T-helper 17 cell (primary cell): Measurements from ENCODE around the gene ELL2. TPM values are rescaled to one million over a fixed set of nuclear protein-coding genes. Genes with fewer than 3 reads are reported as not detected.

Source experiments
- ATAC-seq: fragments of 150-1000 bp; cut with Tn5 transposase; 2 replicates; pipeline ENCODE4 v1.10.0; 2021; ENCODE audit warnings: mild to moderate bottlenecking, moderate library complexity
- DNase-seq, 3 donors: peaks; one replicate each; pipeline versions ENCODE4 v3.0.0 to v3.0.0-alpha.2; 2020 to 2021
- H3K9me3 ChIP-seq: one replicate; pipeline ENCODE4 v1.7.0; 2013; ENCODE audit warnings: low read length, mild to moderate bottlenecking; ENCODE audit not compliant: control insufficient read depth, poor library complexity, severe bottlenecking
- H3K27ac Mint-ChIP-seq: one replicate; pipeline ENCODE4 v1.8.0; 2022; ENCODE audit warnings: mild to moderate bottlenecking, moderate library complexity, mixed read lengths
- H3K27me3 Mint-ChIP-seq: one replicate; pipeline ENCODE4 v1.8.0; 2022; ENCODE audit warnings: mixed read lengths
- H3K36me3 Mint-ChIP-seq: one replicate; pipeline ENCODE4 v1.8.0; 2022; ENCODE audit warnings: low read depth, mixed read lengths
- H3K4me1 Mint-ChIP-seq: one replicate; pipeline ENCODE4 v1.8.0; 2022; ENCODE audit warnings: mild to moderate bottlenecking, mixed read lengths
- H3K4me3 Mint-ChIP-seq: one replicate; pipeline ENCODE4 v1.8.0; 2022; ENCODE audit warnings: mild to moderate bottlenecking, moderate library complexity, mixed read lengths
- total RNA-seq, 4 donors: library from RNA in 2 of 4; stranded (reverse) in 2 of 4; gene quantifications; one replicate each; pipeline ENCODE4 v1.2.3 and lab custom pipeline; 2022 to 2026

ELL2 gene
- total RNA-seq, 2 donors from 2014 or later, result 59.8 to 80.7 TPM

DNA sequence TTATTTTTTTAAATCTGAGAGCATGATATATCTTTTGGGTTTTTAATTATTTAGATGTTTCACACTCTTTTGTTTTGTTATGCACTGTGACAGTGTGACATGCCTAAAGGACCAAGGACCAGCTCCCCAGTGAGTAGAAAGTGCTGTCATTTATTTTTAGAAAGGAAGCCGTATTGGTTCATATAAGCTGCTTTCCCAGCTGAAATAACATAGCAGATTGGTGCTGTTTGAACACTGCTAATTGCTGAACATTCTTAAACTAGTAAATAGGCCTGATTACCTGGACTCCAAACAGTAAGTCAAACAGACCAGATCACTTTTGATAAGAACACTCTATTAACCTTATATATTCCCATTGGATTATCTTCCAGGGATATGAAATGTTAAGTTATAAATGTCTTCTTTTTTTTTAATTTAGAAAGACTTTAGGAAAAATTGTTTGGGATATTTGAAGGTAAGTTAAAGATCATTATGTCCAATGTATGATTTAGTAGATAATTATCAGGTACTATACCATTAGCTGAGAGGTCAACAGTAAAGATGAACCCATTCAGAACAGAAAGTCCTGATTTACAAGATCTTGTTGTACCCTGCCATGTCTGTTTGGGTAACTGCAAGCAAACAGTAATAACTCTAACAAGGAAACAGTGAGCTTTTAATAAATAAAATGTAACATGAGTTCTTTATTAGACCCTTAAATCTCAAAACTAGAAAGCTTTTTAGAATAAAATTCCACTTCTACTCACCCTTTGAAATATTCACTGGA is 27.8 kb upstream of the ELL2 start:
- H3K9me3 ChIP-seq, result no peaks in the 10 kb centered on the region
- H3K27ac Mint-ChIP-seq, result no peak overlapping the region
- no peak for DNase-seq
- H3K4me3 Mint-ChIP-seq, result no peak overlapping the region
- no peaks in the 10 kb centered on the region for H3K27me3 Mint-ChIP-seq
- no peaks in the 10 kb centered on the region for H3K4me1 Mint-ChIP-seq
- ATAC-seq, result no peak
- H3K36me3 Mint-ChIP-seq, result no peaks in the 10 kb centered on the region

DNA sequence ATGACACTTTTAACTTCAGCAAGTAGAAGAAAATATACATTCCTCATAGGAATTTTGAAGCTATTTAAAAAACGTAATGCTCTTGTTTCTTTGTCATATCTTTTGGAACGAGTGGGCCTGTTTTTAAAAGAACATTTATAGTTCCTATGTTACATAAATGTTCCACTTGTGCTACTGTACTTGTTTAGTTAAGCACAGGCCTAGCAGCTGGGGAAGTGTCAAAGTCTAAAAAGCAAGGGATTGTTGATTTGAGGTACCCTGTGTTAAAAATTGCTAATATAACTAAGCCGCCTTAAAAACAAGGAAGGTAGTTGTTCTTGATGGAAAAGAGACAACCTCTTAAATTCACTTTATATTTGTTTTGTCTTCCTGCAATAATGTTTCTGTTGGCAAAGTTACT is 27.2 kb upstream of the ELL2 start:
- no peak overlapping the region for H3K27ac Mint-ChIP-seq
- no peaks in the 10 kb centered on the region for H3K36me3 Mint-ChIP-seq
- ATAC-seq, result no peak
- H3K9me3 ChIP-seq, result no peaks in the 10 kb centered on the region
- DNase-seq, result no peak
- H3K4me1 Mint-ChIP-seq, result no peaks in the 10 kb centered on the region
- no peak overlapping the region for H3K4me3 Mint-ChIP-seq
- no peaks in the 10 kb centered on the region for H3K27me3 Mint-ChIP-seq

DNA sequence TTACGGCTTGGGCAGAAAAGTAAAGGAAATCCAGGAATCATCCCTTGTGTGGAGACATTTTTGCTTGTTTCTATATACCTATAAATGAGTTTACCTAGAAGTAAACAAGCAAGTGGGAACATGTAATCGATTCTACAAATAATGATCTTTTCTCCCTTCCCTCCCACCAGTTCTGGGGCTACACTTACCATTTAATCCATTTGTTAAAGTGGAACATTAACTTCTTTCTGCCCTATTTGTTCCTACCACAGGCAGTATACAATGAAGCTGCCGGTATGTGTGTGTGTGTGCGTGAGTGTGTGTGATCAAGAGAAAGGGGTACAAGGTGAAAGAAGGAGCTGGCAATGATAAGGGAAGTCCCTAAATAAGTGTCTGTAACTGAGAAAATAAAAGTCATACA is 26.4 kb upstream of the ELL2 start:
- Mint-ChIP-seq H3K27me3 (no peaks in the 10 kb centered on the region), H3K36me3 (no peaks in the 10 kb centered on the region), H3K27ac (no peak overlapping the region), H3K4me3 (no peak overlapping the region), H3K4me1 (no peaks in the 10 kb centered on the region)
- H3K9me3 ChIP-seq, result no peaks in the 10 kb centered on the region
- no peak for ATAC-seq
- DNase-seq, result no peak

DNA sequence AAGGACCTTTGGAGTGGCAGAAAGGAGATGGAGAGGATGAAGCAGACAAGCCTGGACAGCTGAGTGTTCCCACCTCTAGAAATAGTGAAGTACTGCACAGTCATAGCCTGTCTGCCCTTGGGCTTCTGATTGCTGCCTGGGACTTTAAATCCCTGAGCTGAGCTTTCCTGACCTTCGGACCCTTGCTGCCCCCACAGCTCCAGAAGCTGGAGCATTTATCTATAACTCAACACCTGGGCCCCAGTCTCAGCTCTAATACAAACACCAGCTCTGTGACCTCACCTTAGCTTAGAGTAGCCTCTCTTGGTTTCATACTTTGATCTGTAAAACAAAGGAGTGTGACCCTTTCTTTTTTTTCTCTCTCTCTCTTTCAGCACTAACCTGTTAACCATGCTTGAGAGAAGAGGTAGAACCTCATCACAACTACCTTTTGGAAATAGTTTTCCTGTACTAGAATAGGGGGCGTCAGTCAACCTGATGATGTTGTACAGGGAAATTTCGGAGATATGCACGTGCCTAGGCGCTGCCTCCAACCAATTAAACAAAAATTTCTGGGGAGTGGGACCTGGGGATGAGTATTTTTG is 25.4 kb upstream of the ELL2 start:
- no peak for DNase-seq
- H3K36me3 Mint-ChIP-seq, result no peaks in the 10 kb centered on the region
- no peaks in the 10 kb centered on the region for H3K4me1 Mint-ChIP-seq
- H3K4me3 Mint-ChIP-seq, result no peak overlapping the region
- no peaks in the 10 kb centered on the region for H3K27me3 Mint-ChIP-seq
- H3K9me3 ChIP-seq, result no peaks in the 10 kb centered on the region
- no peak for ATAC-seq
- no peak overlapping the region for H3K27ac Mint-ChIP-seq

- Mint-ChIP-seq H3K27me3 (no peaks in the 10 kb centered on the region), H3K4me1 (no peaks in the 10 kb centered on the region), H3K27ac (no peak overlapping the region), H3K4me3 (no peak overlapping the region), H3K36me3 (no peaks in the 10 kb centered on the region)
- ATAC-seq (no peak), DNase-seq (no peak)
- no peaks in the 10 kb centered on the region for H3K9me3 ChIP-seq
Measured at GRCh38 chr5:95986001-95986400, 24.4 kb upstream of the ELL2 start.

GRCh38 chr5:95985249-95985648 is 23.6 kb upstream of the ELL2 start:
- H3K4me1 Mint-ChIP-seq, result no peaks in the 10 kb centered on the region
- H3K4me3 Mint-ChIP-seq, result no peak overlapping the region
- ATAC-seq, result no peak
- H3K9me3 ChIP-seq, result no peaks in the 10 kb centered on the region
- no peaks in the 10 kb centered on the region for H3K27me3 Mint-ChIP-seq
- DNase-seq, result no peak
- H3K36me3 Mint-ChIP-seq, result no peaks in the 10 kb centered on the region
- H3K27ac Mint-ChIP-seq, result no peak overlapping the region

DNA sequence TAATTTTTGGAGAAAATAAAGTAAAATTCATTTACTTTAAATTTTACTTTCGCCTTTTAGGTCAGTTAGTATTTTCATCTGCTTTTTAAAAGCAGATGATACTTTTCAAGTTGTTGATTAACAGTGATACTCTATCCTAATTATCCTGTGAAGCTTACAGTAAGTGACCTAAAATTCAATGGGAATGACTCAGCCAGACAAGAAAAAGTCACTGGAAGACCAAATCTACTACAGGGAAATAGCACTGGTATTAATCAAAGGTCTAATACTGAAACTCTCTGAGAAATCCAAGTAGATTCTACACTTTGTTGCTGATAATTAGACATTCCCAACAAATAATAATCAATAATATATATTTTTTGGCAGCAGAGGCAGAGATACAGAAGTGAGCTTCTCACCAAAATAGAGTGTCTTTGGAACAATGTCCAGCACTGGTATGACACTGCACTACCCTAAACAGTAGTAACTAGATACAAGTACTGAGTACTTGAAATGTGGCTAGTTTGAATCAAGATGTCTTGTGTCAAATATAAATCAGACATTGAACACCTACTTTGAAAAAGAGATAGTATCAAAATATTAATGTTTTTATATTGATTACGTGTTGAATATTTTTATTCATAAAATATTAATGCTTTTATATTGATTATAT is 22.8 kb upstream of the ELL2 start:
- H3K4me3 Mint-ChIP-seq, result no peak overlapping the region

DNA sequence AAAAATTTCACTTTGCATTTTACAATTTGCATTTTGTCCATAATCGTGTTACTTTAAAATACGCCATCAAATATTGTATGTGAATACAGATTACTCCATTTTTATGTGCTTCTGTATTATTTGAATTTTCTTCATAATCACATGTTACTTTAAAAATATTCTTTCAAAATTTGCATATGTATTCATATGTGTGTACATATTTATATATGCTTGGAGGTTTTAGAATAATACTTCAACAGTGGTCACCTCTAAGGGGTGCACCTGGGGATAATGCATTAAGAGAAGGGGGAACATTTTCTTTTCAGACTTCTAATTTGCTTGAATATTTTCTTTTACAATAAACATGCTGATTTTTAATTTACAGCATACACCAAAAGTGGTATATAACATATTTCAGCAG is 21.9 kb upstream of the ELL2 start:
- peaks cover 8% of the 10 kb centered on the region for H3K27me3 Mint-ChIP-seq
- H3K9me3 ChIP-seq, result no peaks in the 10 kb centered on the region
- H3K27ac Mint-ChIP-seq, result no peak overlapping the region
- no peak overlapping the region for H3K4me3 Mint-ChIP-seq
- H3K36me3 Mint-ChIP-seq, result no peaks in the 10 kb centered on the region
- DNase-seq (no peak), ATAC-seq (no peak)
- H3K4me1 Mint-ChIP-seq, result no peaks in the 10 kb centered on the region

More for the DNA sequence above, 22.8 kb upstream of the ELL2 start:
- H3K36me3 Mint-ChIP-seq, result no peaks in the 10 kb centered on the region
- no peak overlapping the region for H3K27ac Mint-ChIP-seq
- H3K27me3 Mint-ChIP-seq, result no peaks in the 10 kb centered on the region
- no peaks in the 10 kb centered on the region for H3K4me1 Mint-ChIP-seq
- DNase-seq (no peak), ATAC-seq (no peak)
- H3K9me3 ChIP-seq, result no peaks in the 10 kb centered on the region

- no peak overlapping the region for H3K27ac Mint-ChIP-seq
Measured at GRCh38 chr5:95983080-95983479, 21.4 kb upstream of the ELL2 start.

DNA sequence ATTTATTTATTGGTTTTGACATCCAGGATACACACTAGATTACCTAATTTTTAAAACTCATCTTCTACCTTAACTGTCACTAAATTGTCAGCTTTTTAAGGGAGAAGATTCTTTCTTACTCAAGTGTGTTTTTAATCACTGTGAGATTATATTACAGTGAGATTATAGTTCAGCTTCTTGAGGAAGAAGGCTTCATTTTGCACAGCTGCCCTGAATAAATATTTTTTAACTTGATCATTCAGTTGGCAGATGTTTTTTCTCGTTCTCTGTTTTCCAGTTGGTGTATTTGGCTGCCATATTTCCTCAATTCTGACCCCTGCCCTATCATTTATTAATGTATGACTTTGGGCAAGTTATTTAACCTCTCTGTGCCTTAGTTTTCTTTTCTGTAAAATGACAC is 15.0 kb upstream of the ELL2 start:
- Mint-ChIP-seq H3K4me1 (no peaks in the 10 kb centered on the region), H3K4me3 (no peak overlapping the region), H3K27me3 (peaks cover 25% of the 10 kb centered on the region), H3K36me3 (no peaks in the 10 kb centered on the region), H3K27ac (no peak overlapping the region)
- ATAC-seq, result no peak
- no peak for DNase-seq
- no peaks in the 10 kb centered on the region for H3K9me3 ChIP-seq

More at GRCh38 chr5:95983080-95983479, 21.4 kb upstream of the ELL2 start:
- H3K9me3 ChIP-seq, result no peaks in the 10 kb centered on the region
- no peak overlapping the region for H3K4me3 Mint-ChIP-seq
- ATAC-seq, result no peak
- H3K36me3 Mint-ChIP-seq, result no peaks in the 10 kb centered on the region
- no peak for DNase-seq
- H3K27me3 Mint-ChIP-seq, result peaks cover 12% of the 10 kb centered on the region
- H3K4me1 Mint-ChIP-seq, result no peaks in the 10 kb centered on the region

DNA sequence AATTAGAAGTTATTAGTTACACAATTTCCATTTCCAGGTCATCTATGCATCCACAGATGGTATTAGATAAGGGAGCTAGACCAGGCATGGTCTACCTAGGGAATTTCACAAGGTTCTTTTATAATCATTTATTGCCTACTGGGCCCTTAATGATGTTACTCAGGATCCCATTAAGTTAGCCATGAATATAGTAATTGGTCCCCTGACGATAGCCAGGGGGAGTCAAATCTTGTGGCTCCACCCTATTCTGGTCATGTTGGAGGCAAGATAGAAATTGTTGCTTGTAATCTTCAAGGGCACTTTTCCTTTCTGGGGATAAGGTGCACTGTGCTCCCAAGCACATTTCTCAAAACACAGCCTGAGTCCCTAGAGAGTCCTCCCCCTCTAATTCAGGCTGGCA is 14.1 kb upstream of the ELL2 start:
- no peak overlapping the region for H3K27ac Mint-ChIP-seq
- H3K4me3 Mint-ChIP-seq, result no peak overlapping the region
- H3K36me3 Mint-ChIP-seq, result no peaks in the 10 kb centered on the region
- no peak for ATAC-seq
- H3K4me1 Mint-ChIP-seq, result no peaks in the 10 kb centered on the region
- no peaks in the 10 kb centered on the region for H3K9me3 ChIP-seq
- peaks cover 25% of the 10 kb centered on the region for H3K27me3 Mint-ChIP-seq
- no peak for DNase-seq

DNA sequence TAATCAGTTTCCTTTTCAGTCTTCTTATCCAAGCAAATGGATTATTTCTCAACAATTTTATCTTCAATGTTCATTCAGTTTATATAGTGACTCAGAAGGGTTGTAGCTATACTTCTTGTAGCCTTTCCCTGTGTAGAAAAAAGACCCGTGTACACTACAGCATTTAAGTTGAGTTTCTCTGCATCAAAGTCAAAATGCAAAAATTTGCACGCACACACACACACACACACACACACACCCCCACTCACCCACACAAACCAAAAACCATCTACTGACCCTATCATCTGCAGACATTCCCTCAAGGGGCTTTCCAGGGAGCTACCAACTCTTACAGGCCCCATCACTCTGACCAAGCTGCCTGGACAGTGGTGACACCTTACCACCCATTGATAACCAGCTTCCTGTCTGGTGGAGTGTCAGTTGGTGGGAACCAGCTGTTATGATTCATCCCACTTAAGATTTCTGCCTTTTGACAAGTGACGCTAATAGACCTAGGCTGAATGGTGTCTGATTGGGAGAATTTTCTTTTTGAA is 12.2 kb upstream of the ELL2 start:
- Mint-ChIP-seq H3K27me3 (peaks cover 21% of the 10 kb centered on the region), H3K36me3 (no peaks in the 10 kb centered on the region), H3K4me1 (no peaks in the 10 kb centered on the region), H3K27ac (no peak overlapping the region), H3K4me3 (no peak overlapping the region)
- ATAC-seq, result no peak
- DNase-seq, result no peak
- peaks cover 3% of the 10 kb centered on the region for H3K9me3 ChIP-seq

DNA sequence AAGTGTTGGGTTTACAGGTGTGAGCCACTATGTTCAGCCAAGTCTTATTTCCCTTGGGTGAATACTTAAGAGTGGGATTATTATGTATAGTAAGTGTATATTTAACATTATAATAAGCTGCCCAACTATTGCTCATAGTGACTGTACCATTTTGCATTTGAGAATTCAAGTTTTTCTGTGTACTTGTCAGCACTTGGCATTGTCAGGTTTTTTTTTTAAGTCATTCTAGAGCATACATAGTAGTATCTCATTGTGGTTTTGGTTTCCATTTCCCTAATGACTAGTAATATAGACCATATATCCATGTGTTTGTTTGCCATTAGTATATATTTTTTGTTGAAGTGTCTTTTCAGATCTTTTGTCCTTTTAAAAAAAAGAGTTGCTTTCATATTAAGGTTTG is 10.5 kb upstream of the ELL2 start:
- DNase-seq (no peak), ATAC-seq (no peak)
- Mint-ChIP-seq H3K4me3 (no peak overlapping the region), H3K27me3 (peaks cover 4% of the 10 kb centered on the region), H3K4me1 (no peaks in the 10 kb centered on the region), H3K36me3 (no peaks in the 10 kb centered on the region), H3K27ac (no peak overlapping the region)
- H3K9me3 ChIP-seq, result peaks cover 3% of the 10 kb centered on the region
